Right ventricle myocardium inferior (tissue), 1 donor: ENCODE measurements around the gene CTTNBP2. TPM values are rescaled to one million over a fixed set of nuclear protein-coding genes. Genes with fewer than 3 reads are reported as not detected.

ENCODE experiments used
- ATAC-seq: fragments of 200-7000 bp; cut with Tn5 transposase; one replicate; pipeline ENCODE4 v1.9.1; 2020; ENCODE audit warnings: mild to moderate bottlenecking, moderate library complexity
- DNase-seq: peaks from one replicate; pipeline ENCODE4 v3.0.0; 2021; ENCODE audit errors: missing footprints
- intact Hi-C: fragments of 100-400 bp; cut with DNase I; formaldehyde crosslinking; loops from one replicate; pipeline ENCODE4 v1.11.0; 2022
- total RNA-seq: library from RNA; stranded (reverse); fragmentation: NEBNext Ultra II Directional; extraction: Animal tissue kit (Norgen Biotek cat#: 25700); gene quantifications from one replicate; pipeline ENCODE4 v1.2.1, GENCODE V29; 2021
- donor health status: DM: no; HTN: yes; CAD: no; lungs with severe emphysema.

Gene CTTNBP2
- total RNA-seq, 1 donor from 2014 or later, result 1.5 TPM

DNA sequence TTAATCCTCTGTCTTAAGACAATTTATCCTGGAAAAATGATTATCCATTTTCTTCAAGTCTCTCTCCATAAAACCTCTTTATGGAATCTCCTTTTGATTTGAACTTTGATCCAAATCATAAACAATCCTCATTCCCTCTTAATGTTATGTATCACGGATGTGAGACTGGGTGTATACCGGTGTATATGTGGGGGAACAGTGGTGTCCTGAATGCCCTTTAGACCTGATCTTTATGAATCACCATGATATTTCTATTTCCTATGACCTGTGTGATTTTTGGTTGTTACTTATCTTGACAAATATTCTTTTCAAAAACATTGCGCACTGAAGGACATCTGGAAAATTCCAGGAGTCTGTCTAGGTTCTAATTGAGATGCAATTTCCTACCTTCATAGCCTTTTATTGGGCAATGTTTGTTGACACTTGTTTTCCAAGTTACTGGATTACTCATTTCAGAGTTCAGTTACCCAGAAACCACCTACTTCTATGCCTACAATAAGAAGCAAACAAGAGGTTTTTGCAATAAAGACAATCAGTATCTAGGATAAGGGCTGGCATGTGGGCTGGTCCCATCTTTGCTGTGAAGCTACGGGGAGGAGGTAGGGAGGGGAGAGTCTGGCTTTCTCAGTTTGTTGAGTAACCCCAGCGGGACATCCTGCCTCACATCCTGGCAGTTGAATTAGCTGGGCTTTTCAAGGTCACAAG, 190.4 kb downstream of the CTTNBP2 start:
- no peak for ATAC-seq
- no peak for DNase-seq
- intact Hi-C loops, result no loop called here

GRCh38 chr7:117679120-117679519, 194.1 kb downstream of the CTTNBP2 start:
- ATAC-seq (no peak), DNase-seq (no peak)
- intact Hi-C loops, result no loop called here

DNA sequence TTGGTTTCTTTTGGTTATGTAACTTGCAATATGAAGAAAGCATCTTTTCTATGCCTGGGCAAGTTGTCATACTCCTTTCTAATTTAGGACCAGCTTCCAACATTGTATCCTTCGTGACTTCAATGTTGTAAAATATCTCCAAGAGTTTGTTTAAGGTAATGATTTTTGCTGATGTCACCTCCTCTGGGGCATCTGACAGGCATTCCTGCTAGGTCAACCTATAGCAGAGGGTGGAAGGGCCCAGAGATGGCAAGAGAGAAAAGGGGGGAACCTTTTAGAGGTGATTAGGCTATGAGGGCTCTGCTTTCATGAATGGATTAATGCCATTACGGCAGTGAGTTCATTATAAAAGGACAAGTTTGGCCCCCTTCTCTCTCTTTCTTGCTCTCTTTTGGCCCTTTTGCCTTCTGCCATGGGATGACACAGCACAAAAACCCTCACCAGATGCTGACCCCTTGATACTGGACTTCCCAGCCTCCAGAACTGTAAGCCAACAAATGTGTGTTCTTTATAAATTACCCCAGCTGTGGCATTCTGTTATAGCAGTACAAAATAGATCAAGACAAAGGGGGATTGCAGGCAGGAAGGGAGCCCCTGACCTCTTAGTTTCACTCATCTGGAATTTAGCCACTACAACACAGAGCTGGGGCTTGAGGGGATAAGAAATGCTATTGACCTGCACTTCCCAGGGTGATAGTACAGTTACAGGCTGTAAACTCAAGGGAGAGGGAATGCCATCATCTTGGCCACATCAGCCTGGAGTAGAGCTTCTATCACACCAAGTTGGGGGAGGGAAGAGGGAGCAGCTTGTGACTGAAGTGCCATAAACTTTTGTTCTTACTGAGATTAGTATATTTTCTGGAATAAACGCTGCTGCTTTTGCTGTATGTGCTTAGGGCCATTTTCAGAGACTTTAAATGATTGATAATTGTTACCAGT, 197.5 kb downstream of the CTTNBP2 start:
- DNase-seq, result no peak
- intact Hi-C loops, result no loop called here
- peak; percentile 37 for ATAC-seq

DNA sequence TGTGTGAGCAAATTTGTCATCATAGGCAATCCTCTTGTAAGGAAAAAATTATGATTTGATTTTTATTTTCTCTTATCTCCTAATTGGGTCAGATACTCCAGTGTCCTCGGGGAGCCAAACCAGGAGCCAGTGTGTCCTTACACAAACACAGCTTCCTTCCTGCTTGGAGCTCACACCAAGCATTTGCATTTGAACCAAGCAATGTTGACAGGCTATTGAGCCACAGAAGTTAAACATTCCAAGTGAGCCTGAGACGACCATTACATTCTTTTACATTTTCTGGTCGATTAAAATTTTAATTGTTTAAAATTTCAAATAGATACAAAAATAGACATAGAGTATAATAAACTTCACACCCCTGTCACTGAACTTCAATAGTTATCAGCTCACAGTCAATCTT, 198.6 kb downstream of the CTTNBP2 start:
- ATAC-seq (no peak), DNase-seq (no peak)
- intact Hi-C loops, result no loop called here

GRCh38 chr7:117673839-117674238, 199.4 kb downstream of the CTTNBP2 start:
- DNase-seq (no peak), ATAC-seq (no peak)
- intact Hi-C loops, result no loop called here

DNA sequence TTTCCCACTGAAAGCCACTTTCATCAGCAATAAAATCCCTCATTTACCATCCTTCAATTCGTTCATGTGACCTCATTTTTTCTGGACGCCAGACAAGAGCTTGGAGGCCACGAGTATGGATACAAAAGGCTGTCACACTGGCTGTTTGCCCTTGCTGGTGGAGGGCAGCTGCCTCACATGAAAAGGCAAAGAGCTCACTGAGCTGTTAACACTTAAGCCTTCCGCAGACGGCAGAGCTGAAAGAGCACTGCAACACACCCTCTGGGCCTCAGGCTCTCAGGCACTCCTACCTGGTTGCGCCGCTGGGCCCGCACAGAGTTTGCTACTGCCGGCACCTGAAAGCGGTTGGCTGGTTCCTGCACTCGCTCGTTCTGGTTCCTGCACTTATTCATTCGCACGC, 199.9 kb downstream of the CTTNBP2 start:
- ATAC-seq (peak; percentile 54), DNase-seq (no peak)
- intact Hi-C loops, result no loop called here

DNA sequence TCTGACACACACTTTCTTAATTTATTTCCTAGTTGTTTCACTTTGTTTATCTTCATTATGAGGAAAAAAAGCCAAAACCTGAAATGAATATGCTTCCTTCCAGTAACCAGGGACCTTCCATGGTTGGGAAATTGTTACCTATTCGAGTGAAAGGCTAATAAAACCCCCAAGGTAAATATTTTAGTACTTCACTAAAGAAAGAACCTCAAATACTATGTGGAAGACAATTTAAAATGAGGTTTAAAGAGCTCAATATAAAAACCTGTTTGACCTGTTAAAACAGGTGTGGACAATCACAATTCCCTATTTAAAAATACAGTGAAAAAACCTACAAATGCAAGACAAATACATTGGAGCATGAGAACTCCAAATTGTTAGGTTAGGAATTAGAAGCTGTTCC, 200.8 kb downstream of the CTTNBP2 start:
- intact Hi-C loops, result no loop called here
- ATAC-seq, result no peak

DNA sequence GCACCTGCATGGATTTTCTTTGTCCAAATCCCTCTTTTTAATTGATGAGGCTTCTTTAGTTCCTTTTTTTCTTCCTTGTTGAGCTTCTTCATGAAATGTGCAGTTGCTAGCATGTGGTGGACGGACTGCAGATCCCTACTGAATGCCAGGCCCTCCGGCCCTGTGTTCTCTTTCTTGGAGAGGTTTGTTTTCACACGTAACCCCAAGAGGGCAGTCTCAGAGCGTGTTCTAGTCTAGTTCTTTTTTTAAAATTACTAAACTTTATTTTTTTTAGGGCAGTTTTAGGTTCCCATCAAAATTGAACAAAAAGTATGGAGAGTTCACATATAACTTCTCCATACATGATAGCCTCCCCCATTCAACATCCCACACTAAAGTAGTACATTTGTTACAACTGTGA, 203.4 kb downstream of the CTTNBP2 start:
- no peak for ATAC-seq
- intact Hi-C loops, result no loop called here
- no peak for DNase-seq

More for the DNA sequence above, 200.8 kb downstream of the CTTNBP2 start:
- no peak for DNase-seq

DNA sequence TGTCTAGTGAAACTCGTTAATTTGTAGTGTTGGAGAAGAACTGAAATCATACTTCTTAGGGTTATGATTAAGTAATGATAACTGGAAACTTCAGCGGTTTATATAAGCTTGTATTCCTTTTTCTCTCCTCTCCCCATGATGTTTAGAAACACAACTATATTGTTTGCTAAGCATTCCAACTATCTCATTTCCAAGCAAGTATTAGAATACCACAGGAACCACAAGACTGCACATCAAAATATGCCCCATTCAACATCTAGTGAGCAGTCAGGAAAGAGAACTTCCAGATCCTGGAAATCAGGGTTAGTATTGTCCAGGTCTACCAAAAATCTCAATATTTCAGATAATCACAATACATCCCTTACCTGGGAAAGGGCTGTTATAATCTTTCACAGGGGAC, 205.8 kb downstream of the CTTNBP2 start:
- no peak for DNase-seq
- no peak for ATAC-seq
- intact Hi-C loops, result no loop called here

DNA sequence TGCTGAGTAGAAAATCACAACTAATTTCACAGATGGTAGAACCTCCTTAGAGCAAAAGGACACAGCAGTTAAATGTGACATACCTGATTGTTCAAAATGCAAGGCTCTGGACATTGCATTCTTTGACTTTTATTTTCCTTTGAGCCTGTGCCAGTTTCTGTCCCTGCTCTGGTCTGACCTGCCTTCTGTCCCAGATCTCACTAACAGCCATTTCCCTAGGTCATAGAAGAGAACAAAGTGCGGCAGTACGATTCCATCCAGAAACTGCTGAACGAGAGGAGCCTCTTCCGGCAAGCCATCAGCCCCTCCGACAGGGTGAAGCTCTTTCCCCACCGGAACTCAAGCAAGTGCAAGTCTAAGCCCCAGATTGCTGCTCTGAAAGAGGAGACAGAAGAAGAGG, 206.6 kb downstream of the CTTNBP2 start:
- no peak for DNase-seq
- no peak for ATAC-seq
- intact Hi-C loops, result no loop called here

- intact Hi-C loops, result no loop called here
- DNase-seq (no peak), ATAC-seq (no peak)
These were observed 207.2 kb downstream of the CTTNBP2 start for GRCh38 chr7:117666031-117666430.

DNA sequence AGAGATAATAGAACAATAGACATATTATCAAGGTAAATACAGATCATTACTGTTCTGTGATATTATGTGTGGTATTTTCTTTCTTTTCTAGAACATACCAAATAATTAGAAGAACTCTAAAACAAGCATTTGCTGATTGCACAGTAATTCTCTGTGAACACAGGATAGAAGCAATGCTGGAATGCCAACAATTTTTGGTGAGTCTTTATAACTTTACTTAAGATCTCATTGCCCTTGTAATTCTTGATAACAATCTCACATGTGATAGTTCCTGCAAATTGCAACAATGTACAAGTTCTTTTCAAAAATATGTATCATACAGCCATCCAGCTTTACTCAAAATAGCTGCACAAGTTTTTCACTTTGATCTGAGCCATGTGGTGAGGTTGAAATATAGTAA, 207.9 kb downstream of the CTTNBP2 start:
- intact Hi-C loops, result no loop called here
- no peak for ATAC-seq
- DNase-seq, result no peak

DNA sequence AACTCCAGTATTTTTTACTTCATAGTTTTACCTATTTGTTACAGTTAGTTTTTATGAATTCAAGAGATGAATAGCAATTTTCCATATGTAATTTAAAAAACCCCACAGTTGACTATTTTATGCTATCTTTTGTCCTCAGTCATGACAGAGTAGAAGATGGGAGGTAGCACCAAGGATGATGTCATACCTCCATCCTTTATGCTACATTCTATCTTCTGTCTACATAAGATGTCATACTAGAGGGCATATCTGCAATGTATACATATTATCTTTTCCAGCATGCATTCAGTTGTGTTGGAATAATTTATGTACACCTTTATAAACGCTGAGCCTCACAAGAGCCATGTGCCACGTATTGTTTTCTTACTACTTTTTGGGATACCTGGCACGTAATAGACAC, 209.2 kb downstream of the CTTNBP2 start:
- DNase-seq, result no peak
- no peak for ATAC-seq
- intact Hi-C loops, result no loop called here

DNA sequence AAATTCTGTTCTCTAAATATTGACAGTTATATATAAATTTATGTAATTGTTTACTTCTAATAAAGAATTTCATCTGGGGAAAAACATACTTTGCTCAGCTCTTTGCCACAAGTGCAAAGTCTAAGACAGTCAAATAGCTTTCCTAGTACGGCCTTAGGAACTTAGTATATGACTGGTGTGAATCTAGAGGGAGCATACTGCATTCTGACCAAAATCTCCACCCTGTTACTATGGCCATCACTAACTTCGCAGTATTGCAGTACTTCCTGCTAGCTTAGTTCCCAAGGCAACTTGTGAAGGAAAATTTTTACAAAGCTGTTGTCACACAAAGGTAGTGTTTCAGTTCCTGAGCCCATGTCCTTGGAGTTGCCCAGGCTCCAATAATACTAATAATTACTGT, 211.9 kb downstream of the CTTNBP2 start:
- intact Hi-C loops, result no loop called here

More for the DNA sequence above, 211.9 kb downstream of the CTTNBP2 start:
- ATAC-seq (no peak), DNase-seq (no peak)
